CD4-positive, alpha-beta T cell treated with Interleukin-12 subunit alpha and Interleukin-12 subunit beta, for 1 hour (primary cell): Measurements from ENCODE around the gene CELA3B.
"Not testable (repeated sequence)": the region's sequence is repeated elsewhere in the genome, so short reads cannot be mapped to it uniquely, and the experiment has no call there.

ENCODE experiments used
- DNase-seq: peaks from one replicate; pipeline ENCODE4 v3.0.0-alpha.2; 2020

The CELA3B gene

DNA sequence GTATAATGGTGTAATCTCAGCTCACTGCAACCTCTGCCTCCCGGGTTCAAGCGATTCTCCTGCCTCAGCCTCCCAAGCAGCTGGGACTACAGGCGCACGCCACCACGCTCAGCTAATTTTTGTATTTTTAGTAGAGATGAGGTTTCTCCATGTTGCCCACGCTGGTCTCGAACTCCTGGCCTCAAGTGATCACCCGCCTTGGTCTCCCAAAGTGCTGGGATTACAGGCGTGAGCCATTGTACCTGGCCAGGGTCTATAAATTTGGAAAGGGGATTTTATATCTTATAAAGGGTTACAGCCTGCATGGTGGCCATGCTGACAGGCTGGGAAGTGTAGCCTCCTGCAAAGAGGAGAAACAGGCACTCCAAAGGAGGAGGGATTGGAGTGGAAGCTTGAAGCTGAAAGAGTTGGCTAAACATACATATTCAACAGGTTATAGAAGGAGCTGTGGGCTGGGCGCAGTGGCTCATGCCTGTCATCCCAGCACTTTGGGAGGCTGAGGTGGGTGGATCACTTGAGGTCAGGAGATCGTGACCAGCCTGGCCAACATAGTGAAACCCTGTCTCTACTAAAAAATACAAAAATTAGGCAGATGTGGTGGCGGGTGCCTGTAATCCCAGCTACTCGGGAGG is 37.9 kb downstream of the CELA3B start:
- DNase-seq, result not testable (repeated sequence)

DNA sequence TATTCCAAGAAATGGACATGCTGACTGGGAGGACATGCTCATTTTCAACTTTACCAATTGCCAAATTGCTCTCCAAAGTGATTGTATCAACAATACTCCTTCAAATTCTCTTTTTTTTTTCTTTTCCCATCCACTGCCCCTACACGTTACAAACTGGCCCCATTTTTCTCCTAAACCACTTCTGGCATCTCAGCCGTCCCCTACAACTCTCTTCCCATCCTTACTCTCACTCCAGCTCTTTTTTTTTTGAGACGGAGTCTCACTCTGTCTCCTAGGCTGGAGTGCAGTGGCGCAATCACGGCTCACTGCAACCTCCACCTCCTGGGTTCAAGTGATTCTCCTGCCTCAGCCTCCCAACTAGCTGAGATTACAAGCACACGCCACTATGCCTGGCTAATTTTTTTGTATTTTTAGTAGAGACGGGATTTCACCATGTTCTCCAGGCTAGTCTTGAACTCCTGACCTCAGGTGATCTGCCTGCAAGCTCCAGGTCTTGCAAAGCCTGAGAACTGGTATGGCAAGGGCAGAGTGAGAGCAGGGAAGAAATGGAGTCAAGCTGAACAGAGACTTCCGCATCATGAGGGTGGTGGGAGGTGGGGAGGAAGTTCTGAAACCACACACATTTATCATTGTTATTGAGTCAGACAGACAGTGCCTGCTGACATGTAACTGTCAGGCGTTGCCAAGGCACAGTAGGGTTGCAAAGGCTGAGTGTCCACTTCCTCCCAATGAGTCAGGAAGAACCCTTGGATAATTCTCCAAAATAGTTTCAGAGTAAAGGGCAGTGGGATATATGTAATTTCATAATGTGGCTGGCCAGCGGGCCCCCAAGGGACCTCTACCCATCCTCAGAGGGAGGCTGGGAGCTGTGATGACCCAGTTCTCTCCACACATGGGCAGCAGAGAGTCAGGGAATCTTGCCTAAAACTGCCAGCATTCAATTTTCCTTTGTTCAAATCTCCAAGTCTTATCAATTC is 42.0 kb downstream of the CELA3B start:
- peak; percentile 62 for DNase-seq

DNA sequence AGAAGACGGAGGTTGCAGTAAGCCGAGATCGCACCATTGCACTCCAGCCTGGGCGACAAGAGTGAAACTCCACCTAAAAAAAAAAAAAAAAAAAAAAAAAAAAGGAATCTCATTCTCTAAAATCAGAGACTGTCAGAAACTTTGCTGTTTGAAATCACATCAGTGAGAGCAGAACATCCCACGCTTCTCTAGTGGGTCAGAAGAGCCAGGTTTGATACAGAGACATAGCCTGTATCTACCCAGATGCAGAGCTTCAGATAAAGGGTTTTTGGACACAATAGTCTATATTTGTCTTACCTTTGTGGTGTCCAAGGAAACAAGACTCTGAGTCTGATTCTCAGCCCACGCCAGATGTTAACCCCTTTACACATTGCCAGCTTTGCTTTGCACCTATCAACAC is 44.2 kb downstream of the CELA3B start:
- DNase-seq, result no peak

DNA sequence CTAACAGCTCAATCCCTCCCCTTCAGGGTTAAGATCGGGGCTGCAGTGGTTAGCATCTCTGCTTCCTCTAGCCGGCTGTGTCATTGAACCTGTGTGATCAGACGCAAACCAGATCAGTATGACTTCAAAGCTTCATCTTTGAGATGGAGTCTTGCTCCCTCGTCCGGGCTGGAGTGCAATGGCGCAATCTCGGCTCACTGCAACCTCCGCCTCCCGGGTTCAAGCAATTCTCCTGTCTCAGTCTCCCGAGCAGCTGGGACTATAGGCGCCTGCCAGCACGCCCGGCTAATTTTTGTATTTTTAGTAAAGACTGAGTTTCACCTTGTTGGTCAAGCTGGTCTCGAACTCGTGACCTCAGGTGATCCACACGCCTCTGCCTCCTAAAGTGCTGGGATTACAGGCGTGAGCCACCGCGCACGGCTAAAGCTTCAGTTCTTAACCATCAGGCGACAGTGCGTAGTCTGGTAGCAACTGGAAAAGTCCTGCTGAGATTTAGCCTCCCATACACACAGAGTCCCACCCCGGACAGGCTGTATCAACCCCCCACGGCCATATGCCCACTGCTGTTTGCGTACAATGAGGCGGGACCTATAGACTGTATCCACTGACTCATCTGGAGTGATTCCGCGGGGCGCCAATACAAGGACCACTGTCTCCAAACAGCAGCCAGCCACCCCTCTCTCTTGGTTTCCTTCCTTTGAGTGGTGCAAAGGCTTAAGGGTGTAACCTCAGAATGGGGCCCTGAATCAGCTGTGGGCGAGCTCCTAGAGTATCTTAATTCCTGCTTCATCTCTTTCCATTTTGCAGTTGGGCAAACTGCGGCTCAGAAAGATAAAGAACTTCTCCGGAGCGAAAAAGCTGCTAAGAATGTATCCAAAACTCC is 47.9 kb downstream of the CELA3B start:
- peak; percentile 85 for DNase-seq

DNA sequence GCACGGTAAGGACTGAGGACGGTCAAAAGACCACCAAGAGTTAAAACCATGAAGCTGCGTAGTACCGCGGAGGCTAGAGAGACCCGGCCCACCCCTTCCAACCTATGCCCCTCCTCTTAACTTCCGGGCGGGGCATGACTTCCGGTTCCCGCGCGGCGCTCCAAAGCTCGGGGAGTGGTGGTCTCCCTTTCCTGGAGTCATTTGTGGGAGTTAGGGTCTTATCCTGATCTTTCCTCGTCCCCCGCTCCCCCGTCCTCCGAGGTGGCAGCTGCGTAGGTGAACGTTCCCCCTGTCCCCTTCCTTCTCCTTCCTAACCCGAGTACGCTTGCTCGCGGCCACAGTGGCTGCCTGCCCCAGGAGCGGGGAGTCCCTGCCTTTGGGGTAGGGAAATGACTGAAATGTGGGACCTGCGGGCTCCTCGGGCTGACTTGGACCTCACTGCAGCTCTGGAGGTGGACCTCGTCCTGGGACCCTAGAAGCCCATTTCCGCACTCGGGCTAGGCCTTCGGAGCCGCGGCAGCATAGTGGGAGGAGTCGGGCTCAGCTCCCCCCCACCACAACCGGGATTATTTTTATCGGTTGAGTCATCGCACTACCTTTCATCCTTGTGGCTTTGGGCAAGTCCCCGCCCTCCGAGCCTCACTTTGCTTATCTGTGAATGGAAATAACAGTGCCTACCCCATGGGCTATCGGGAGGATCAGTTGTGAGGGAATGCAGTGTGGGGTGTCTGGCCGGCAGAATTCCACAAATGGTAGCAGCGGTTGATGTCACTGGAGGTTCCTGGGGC is 48.7 kb downstream of the CELA3B start:
- DNase-seq, result peak; percentile 92

DNA sequence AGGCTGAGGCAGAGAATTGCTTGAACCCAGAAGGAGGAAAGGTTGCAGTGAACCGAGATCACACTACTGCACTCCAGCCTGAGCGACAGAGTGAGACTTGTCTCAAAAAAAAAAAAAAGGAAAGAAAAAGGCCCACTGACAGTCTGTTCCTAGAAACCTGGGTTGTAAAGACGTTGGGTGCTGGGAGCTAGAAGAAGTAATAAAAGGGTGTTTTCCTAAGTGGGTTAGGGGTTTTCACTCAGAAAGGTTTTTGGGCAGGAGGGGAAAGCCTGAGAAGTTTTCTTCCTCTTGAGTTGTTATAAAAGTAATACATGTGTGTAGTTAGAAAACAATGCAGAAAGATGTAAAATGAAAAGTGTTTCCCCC is 50.1 kb downstream of the CELA3B start:
- DNase-seq, result peak; percentile 41

DNA sequence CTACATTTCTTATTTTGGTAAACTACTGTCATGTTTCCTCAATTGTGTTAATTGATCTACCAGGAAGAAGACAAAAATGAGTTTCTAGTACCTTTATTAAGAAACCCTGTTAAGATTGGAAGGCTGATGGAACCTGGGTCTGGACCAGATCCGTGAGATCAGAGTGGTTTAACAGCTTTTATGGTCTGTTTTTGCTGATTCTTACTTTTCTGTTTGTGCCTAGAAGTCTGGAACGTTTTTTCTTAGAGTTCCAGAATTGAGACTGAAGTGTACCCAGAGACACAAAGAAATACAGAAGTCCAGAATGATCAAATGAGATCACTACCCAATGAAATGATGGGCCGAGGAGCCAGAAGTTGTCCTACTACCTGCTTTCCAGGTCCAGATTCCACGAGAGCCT is 53.2 kb downstream of the CELA3B start:
- no peak for DNase-seq

DNA sequence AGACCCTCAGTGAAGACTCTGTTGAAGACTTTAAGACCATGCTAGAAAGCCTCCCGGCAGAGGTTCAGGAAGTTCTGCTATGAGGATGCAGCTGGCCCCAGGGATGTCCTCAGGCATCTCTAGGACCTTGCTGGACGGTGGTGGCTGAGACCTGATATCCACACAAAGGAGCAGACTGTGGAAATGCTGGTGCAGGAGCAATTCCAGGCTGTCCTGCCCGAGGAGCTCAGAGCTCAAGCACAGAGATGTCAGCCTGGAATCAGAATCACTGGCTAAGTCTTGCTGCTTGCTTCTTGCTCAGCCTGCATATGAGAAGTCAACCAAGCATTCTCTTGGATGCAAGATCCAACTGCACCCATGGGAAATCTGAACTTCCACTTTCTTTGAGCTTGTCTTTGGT is 53.7 kb downstream of the CELA3B start:
- no peak for DNase-seq

DNA sequence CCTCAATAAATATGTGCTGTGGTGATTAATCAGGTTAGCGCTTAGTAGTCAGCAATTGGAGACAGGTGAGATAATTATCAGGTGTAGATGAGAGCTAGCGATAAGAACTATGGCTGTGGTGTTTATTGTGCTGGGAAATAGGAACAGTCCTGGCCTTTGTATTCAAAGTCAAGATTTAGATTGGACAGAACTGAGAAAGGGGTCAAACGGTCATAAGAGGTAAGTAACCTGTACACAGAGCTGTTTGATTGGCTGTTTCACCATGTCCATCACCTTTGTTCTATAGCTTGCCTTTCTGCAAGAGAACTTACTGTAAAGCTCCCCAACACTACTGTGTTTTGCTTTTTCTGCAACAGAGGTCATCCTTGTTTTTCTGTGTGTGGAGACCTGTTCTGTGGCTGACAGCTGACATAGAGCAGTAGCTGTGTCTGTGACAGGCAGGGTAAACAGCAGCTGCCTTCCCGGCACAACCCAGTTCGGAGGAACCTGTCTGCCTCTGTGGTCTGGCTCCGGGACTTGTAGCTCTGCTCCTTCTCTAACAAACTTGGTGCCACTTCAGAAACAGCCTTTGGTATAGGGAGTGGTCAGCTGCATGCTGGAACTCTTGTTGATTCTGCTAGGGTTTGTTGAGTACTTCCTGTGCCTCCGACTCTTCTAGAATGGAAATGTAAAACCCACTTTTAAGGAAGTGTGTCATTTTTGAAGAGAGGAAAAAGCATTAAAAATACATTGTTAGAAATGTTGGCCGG is 54.6 kb downstream of the CELA3B start:
- DNase-seq, result peak; percentile 27

DNA sequence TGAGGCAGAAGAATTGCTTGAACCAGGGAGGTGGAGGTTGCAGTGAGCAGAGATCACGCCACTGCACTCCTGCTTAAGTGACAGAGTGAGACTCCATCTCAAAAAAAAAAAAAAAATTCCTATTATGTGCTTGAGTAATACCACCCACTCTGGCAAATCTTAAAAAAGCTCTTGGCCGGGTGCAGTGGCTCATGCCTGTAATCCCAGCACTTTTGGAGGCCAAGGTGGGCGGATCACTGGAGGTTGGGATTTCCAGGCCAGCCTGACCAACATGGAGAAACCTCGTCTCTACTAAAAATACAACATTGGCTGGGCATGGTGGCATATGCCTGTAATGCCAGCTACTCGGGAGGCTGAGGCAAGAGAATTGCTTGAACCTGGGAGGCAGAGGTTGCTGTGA is 58.0 kb downstream of the CELA3B start:
- DNase-seq, result not testable (repeated sequence)

DNA sequence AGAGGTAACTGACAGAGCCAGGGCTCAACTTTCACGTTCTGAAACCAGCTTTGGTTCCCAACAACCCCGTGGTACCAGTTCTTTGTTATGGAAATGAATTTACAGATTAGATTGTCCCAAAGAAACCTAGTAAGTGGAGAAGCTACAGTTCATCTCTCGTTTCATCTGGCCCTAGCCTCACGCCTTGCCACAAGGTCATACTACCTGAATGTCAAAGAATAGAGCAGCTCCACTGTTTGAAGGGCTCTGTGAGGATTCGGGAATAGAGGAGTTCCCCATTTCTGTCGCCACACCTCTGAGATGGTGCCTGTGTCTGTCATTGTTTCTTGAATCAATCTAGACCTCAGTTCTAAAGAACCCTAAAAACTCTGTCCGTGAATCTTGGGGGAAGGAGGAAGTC is 60.7 kb downstream of the CELA3B start:
- DNase-seq, result no peak

DNA sequence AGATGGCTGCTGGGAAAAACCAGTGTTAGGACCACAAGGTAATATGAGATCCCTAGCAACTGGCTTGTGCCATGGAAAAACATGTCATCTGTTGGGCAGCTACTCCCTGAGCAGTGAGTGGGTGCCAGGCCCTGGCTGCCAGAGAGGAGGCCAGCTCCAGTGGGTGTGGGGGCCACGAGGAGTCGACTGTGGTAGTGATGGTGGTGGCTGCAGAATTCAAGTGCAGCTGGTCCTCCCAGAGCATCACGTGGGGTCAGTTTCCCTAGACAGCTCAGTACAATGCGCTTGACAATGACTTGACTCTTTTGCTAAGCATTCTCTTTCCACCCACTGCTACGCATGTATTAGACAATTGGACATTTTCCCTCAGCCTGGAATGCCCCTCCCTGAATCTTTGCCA is 61.2 kb downstream of the CELA3B start:
- DNase-seq, result no peak
